Measurements from ENCODE around the gene MRPL9.

DNA sequence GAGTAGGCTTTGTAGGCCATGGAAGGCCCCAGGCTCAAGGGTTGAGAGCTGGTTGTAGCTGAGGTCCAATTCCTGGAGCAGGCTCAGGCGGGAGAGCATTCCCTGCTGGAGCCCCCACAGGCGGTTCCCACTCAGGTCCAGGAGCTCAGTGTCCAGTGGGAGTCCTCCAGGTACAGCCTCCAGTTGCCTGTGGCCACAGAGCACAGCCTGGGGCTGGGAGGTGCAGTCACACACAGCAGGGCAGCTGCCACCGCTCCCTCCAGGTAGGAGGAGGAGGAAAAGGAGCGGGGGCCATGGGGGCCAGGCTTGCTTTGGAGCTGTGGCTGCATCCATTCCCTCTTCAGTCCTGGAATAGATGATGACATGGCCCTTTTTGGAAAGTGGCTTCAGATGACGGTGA lies 39.1 kb upstream of the MRPL9 start:
- no peak for TF ChIP-seq EZH2 (IDR thresholded peaks at IDR 0.05; ENCODE audit: low read depth)
- TF ChIP-seq, protein P1, sequence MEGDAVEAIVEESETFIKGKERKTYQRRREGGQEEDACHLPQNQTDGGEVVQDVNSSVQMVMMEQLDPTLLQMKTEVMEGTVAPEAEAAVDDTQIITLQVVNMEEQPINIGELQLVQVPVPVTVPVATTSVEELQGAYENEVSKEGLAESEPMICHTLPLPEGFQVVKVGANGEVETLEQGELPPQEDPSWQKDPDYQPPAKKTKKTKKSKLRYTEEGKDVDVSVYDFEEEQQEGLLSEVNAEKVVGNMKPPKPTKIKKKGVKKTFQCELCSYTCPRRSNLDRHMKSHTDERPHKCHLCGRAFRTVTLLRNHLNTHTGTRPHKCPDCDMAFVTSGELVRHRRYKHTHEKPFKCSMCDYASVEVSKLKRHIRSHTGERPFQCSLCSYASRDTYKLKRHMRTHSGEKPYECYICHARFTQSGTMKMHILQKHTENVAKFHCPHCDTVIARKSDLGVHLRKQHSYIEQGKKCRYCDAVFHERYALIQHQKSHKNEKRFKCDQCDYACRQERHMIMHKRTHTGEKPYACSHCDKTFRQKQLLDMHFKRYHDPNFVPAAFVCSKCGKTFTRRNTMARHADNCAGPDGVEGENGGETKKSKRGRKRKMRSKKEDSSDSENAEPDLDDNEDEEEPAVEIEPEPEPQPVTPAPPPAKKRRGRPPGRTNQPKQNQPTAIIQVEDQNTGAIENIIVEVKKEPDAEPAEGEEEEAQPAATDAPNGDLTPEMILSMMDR (conservative IDR thresholded peaks at IDR 0.05) = no peak

Data from PC-9 (cell line).